K562 (cell line): Measurements from ENCODE around the gene ALOXE3. TPM values are rescaled to one million over a fixed set of nuclear protein-coding genes. Genes with fewer than 3 reads are reported as not detected.

Experiments
- ATAC-seq: fragments of 200-7000 bp; cut with Tn5 transposase; 3 replicates; pipeline ENCODE4 v1.9.1; 2020; ENCODE audit warnings: moderate library complexity
- BruUV-seq: library from RNA; stranded (reverse); fragments of 400-500 nt; replicated peaks from 2 replicates; lab custom pipeline; 2021; lab: Mats Ljungman, UMichigan
- CTCF ChIA-PET: fragments of 300-600 bp; formaldehyde crosslinking; extraction: SDS; loops from one replicate; lab custom pipeline; 2021; ENCODE audit warnings: low intra/inter-chr PET ratio; lab: Yijun Ruan, JAX
- POLR2A ChIA-PET: fragments of 300-600, 350-650 bp; sonication (Branson Sonifier 250); formaldehyde crosslinking; extraction: SDS; loops from one replicate; lab custom pipeline; 2021; ENCODE audit warnings: antibody characterized with exemption, inconsistent platforms; lab: Yijun Ruan, JAX
- DNase-seq, 4 experiments: peaks; one replicate each; pipeline versions ENCODE4 v3.0.0 to v3.0.0-alpha.2; 2011 to 2018; ENCODE audit warnings: low spot score in 3 of 4, mixed read lengths in 3 of 4; ENCODE audit errors: extremely low read depth in 1 of 4
- FAIRE-seq: peaks from 2 replicates; lab custom pipeline; 2011; peaks lifted over from hg19 to GRCh38; lab: Jason Lieb, UNC
- H2AFZ ChIP-seq: 2 replicates; pipeline ENCODE4 v1.6.0; 2011; ENCODE audit warnings: low read depth, low read length, control low read depth, inconsistent platforms
- H3K27ac ChIP-seq: fragments of 200-600 bp; 3 replicates; pipeline ENCODE4 v1.8.0; 2011; ENCODE audit warnings: low read depth, mild to moderate bottlenecking, control low read depth, inconsistent platforms, low read length, moderate library complexity, mixed read lengths; ENCODE audit errors: extremely low read depth
- H3K27me3 ChIP-seq, 2 experiments: fragments of 300-600 bp in 1 of 2; 2 replicates in 1 of 2; 3 replicates in 1 of 2; pipeline versions ENCODE4 v1.6.0 to v1.8.0; 2011; ENCODE audit warnings: inconsistent platforms in 2 of 2, low read length in 2 of 2, mild to moderate bottlenecking in 1 of 2, mixed read lengths in 1 of 2, moderate library complexity in 1 of 2; ENCODE audit not compliant: control insufficient read depth in 2 of 2, insufficient read depth in 2 of 2
- H3K36me3 ChIP-seq: fragments of 300-600 bp; 3 replicates; pipeline ENCODE4 v1.8.0; 2011; ENCODE audit warnings: mild to moderate bottlenecking, low read length, inconsistent platforms; ENCODE audit not compliant: control insufficient read depth, insufficient read depth
- H3K4me1 ChIP-seq, 2 experiments: fragments of 200-600 bp in 1 of 2; replicated peaks in 1 of 2; 2 replicates in 1 of 2; 3 replicates in 1 of 2; pipeline versions ENCODE4 v1.5.1 to v1.8.0; 2011; ENCODE audit warnings: inconsistent platforms in 2 of 2, low read length in 2 of 2, mild to moderate bottlenecking in 1 of 2, mixed read lengths in 1 of 2, moderate library complexity in 1 of 2; ENCODE audit not compliant: control insufficient read depth in 2 of 2, insufficient read depth in 2 of 2
- H3K4me2 ChIP-seq: 2 replicates; pipeline ENCODE4 v1.6.1; 2011; ENCODE audit warnings: low read length, control low read depth, inconsistent platforms, mixed read lengths; ENCODE audit not compliant: insufficient read depth
- H3K4me3 ChIP-seq: fragments of 200-600 bp; sonication (generic), shearing (Covaris generic); 2 replicates; pipeline ENCODE4 v1.5.1; 2016; ENCODE audit warnings: control low read depth, inconsistent platforms
- H3K79me2 ChIP-seq: fragments of 200-600 bp; 3 replicates; pipeline ENCODE4 v1.8.0; 2011; ENCODE audit warnings: low read length, inconsistent platforms; ENCODE audit not compliant: control insufficient read depth, insufficient read depth
- H3K9ac ChIP-seq, 2 experiments: 2 replicates each; pipeline versions ENCODE4 v1.6.0 to v1.6.1; 2011; ENCODE audit warnings: low read depth in 2 of 2, low read length in 2 of 2, control low read depth in 1 of 2, inconsistent platforms in 1 of 2, mild to moderate bottlenecking in 1 of 2, mixed read lengths in 1 of 2; ENCODE audit not compliant: insufficient read depth in 1 of 2
- H3K9me1 ChIP-seq: one replicate; pipeline ENCODE4 v1.6.0; 2011; ENCODE audit warnings: inconsistent platforms, mild to moderate bottlenecking, low read length, moderate library complexity; ENCODE audit not compliant: control insufficient read depth, insufficient read depth
- H3K9me3 ChIP-seq: replicated peaks from 2 replicates; pipeline ENCODE4 v1.5.1; 2011; ENCODE audit warnings: low read depth, low read length, inconsistent platforms; ENCODE audit not compliant: control insufficient read depth, insufficient read depth
- H4K20me1 ChIP-seq: replicated peaks from 2 replicates; pipeline ENCODE4 v1.6.1; 2011; ENCODE audit warnings: low read length, inconsistent platforms, mixed read lengths; ENCODE audit not compliant: control insufficient read depth, insufficient read depth
- CBFA2T3 ChIP-seq: fragments of 450-650 bp; IDR thresholded peaks from 2 replicates; pipeline ENCODE4 v1.6.1; 2017
- HIVEP1 ChIP-seq: fragments of 250-450 bp; sonication (Bioruptor Pico); IDR thresholded peaks from 2 replicates; pipeline ENCODE4 v1.4.0; 2020; ENCODE audit warnings: mild to moderate bottlenecking
- JUND ChIP-seq, 2 experiments: IDR thresholded peaks; 2 replicates in 1 of 2; 3 replicates in 1 of 2; pipeline ENCODE4 v1.6.1; 2011; ENCODE audit warnings: borderline replicate concordance in 2 of 2, low read depth in 2 of 2, low read length in 2 of 2, improper control_type of control experiment in 1 of 2, missing biosample characterization in 1 of 2, missing genetic modification characterization in 1 of 2, missing genetic modification reagents in 1 of 2
- KDM1A ChIP-seq, 2 experiments: fragments of 450-650 bp; IDR thresholded peaks; 2 replicates each; pipeline ENCODE4 v1.6.1; 2016; ENCODE audit warnings: mild to moderate bottlenecking in 2 of 2
- MTA1 ChIP-seq: fragments of 450-650 bp; IDR thresholded peaks from 2 replicates; pipeline ENCODE4 v1.6.1; 2017; ENCODE audit warnings: borderline replicate concordance
- NFE2 ChIP-seq: IDR thresholded peaks from 2 replicates; pipeline ENCODE4 v1.6.1; 2014; ENCODE audit warnings: antibody characterized with exemption, low read depth
- NFIC ChIP-seq: fragments of 450-650 bp; IDR thresholded peaks from 2 replicates; pipeline ENCODE4 v1.6.1; 2017; ENCODE audit warnings: mild to moderate bottlenecking, inconsistent platforms
- POLR2B ChIP-seq: fragments of 450-650 bp; IDR thresholded peaks from 2 replicates; pipeline ENCODE4 v1.6.1; 2018; ENCODE audit warnings: low read depth; ENCODE audit not compliant: partially characterized antibody
- SNIP1 ChIP-seq: fragments of 450-650 bp; IDR thresholded peaks from 2 replicates; pipeline ENCODE4 v1.7.1; 2017; ENCODE audit warnings: low read depth, mild to moderate bottlenecking
- TRIM28 ChIP-seq: fragments of 450-650 bp; IDR thresholded peaks from 2 replicates; pipeline ENCODE4 v1.6.1; 2017
- TSC22D4 ChIP-seq: fragments of 450-650 bp; IDR thresholded peaks from 2 replicates; pipeline ENCODE4 v1.6.1; 2016; ENCODE audit warnings: missing genetic modification characterization, missing biosample characterization, control low read depth
- ZBTB7A ChIP-seq: IDR thresholded peaks from 2 replicates; pipeline ENCODE4 v1.6.1; 2011; ENCODE audit warnings: low read depth, mild to moderate bottlenecking, low read length, moderate library complexity, borderline replicate concordance; ENCODE audit not compliant: control insufficient read depth
- ZNF184 ChIP-seq: sonication (generic); formaldehyde crosslinking; IDR thresholded peaks from 2 replicates; pipeline ENCODE4 v1.5.0; 2020; ENCODE audit warnings: missing genetic modification reagents
- ZNF436 ChIP-seq: fragments of 250-450, 450-650 bp; sonication (Bioruptor Pico); formaldehyde crosslinking; IDR thresholded peaks from 2 replicates; pipeline ENCODE4 v1.7.0; 2020; ENCODE audit warnings: mild to moderate bottlenecking
- ZNF766 ChIP-seq: fragments of 200-800 bp; sonication (Bioruptor generic); conservative IDR thresholded peaks from 2 replicates; pipeline ENCODE4 v1.6.1; 2016; ENCODE audit warnings: missing genetic modification characterization, missing compliant biosample characterization
- WGBS: fragments of 100-300 bp; shearing (Covaris generic); methylation state at CpG from one replicate; pipeline ENCODE4 v1.1.6; 2016; ENCODE audit warnings: low coverage, mixed read lengths; ENCODE audit not compliant: insufficient coverage; ENCODE audit errors: missing lambda C conversion rate; 5-methylcytosine and 5-hydroxymethylcytosine counted together
- in situ Hi-C: fragments of 300-500 bp; cut with MboI; formaldehyde crosslinking; loops from 4 replicates; pipeline ENCODE4 v1.15.0; 2018; ENCODE audit warnings: inconsistent platforms, mixed read lengths
- intact Hi-C: fragments of 100-400 bp; cut with micrococcal nuclease; formaldehyde crosslinking; loops from 2 replicates; pipeline ENCODE4 v1.14.2; 2022
- polyA plus RNA-seq, 8 experiments: library from polyadenylated mRNA; depleted of rRNA in 4 of 8; stranded (reverse) in 5 of 8; unstranded in 3 of 8; fragments of >200 nt; fragmentation: Nextera tagmentation in 2 of 8; fragmentation: Illumina TruSeq in 1 of 8; extraction: Ambion mirVana in 2 of 8; extraction: Trizol in 1 of 8; gene quantifications; 2 replicates each; pipeline versions ENCODE4 v1.2.1 to v1.2.3, GENCODE V29; 2011 to 2014; ENCODE audit warnings: inconsistent platforms in 1 of 8, missing spikeins in 1 of 8
- total RNA-seq, 7 experiments: library from RNA; depleted of rRNA in 6 of 7; stranded (reverse); fragments of >200 nt in 6 of 7; fragmentation: Illumina TruSeq in 2 of 7; extraction: Trizol in 2 of 7; gene quantifications; 2 replicates each; pipeline versions ENCODE4 v1.2.1 to v1.2.3, GENCODE V29; 2011 to 2021; ENCODE audit warnings: low replicate concordance in 1 of 7

ALOXE3 gene
- total and polyA plus RNA-seq, 9 of the 15 experiments (the other 6 are each of a cell fraction or from before 2014, with no cell fraction given): 0.04 TPM; not detected in 8

DNA sequence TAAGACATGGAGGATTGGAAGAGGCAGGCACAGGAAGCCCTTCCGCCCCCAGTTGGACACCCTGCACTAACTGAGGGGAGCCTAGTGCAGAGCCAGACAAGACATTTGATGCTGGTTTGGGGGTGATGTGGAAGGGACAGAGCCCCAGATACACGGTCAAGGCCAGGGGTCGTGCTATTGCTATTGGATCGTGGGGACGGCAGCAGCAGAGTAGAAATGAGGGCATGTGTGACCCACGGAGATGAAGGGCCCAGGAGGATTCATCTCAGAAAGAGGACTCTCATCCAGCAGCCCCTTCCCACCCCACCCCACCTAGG is 46.5 kb upstream of the ALOXE3 start:
- Histone ChIP-seq H3K4me2 (peak overlapping the region; percentile 59), H3K9ac (peak overlapping the region; percentile 45 to 91; a peak in 3 of 4 replicates), H3K4me1 (peaks cover 29 to 41% of the 10 kb centered on the region in 2 experiments), H3K79me2 (peaks cover 25% of the 10 kb centered on the region), H3K36me3 (peaks cover 19% of the 10 kb centered on the region; the same call in 2 of the 3 replicates), H3K9me3 (no peaks in the 10 kb centered on the region), H3K4me3 (no peak overlapping the region)
- in situ Hi-C loops: no loop called here
- no peak for DNase-seq
- WGBS: 39% methylated on average over 6 of the region's 6 CpGs
- intact Hi-C loops: no loop called here
- no peak for FAIRE-seq
- ChIA-PET POLR2A (interaction anchor here (0.6 to 1.8 kb wide), 4 partner anchors 8 to 57 kb away, joined by 3 to 31 read pairs (median 3); no protein-coding TSS in a partner anchor), CTCF (no interaction called here)
- TF ChIP-seq ZNF436 (CRISPR knock-in tag) (no peak), ZBTB7A (peak; percentile 4; the same call in 1 of the 2 replicates)
- TF ChIP-seq, all 486 proteins: peak for 1
- Histone ChIP-seq H4K20me1 (0 out of 2 replicates have a peak, but pooled peaks cover 12% of the 10 kb centered on the region), H3K27me3 (no peaks in the 10 kb centered on the region), H3K9me1 (peaks cover 5% of the 10 kb centered on the region), H3K27ac (peak overlapping the region; percentile 87), H2AFZ (peak overlapping the region; percentile 81)
- no peak for ATAC-seq
- TSS peak; percentile 79 for BruUV-seq

DNA sequence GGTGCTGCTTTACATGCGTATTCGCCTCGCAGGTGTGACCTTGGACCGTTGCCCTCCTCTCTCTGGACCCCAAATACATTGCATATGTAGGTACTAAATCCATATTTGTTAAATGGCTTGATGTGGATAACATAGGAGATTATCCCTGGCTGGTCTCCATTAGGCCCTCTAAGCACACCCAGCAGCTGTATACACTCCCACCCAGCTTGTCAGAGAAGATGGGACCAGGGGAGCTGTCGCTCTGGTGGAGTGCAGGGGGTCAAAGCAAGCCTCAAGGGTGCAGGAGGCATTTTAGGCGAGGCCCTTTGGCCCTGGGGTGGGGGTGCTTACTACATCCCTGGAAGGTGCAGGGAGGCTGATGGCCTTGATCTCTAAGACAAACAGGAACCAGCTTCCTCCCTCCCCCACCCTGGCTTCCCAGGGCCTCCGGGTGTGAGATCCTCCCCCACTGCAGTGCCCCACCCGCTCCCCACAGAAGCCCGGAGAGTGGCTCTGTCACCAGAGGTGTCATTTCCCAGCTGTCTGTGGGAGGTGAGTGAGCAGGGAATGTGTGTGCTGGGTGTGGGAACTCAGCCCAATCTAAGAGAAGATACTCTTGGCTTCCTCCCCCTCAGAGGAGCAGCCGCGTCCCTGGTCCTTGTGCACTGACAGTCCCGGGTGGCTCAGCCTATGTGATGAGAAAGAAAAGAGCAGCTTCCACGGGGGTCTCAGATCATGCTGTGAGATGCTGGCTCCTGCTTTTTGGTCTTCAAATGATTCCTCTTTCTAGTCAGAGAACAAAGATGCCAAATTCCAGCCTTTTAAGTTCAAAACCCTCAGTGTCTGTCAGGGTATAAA is 45.9 kb upstream of the ALOXE3 start:
- Histone ChIP-seq H2AFZ (peak overlapping the region; percentile 81), H3K4me3 (no peak overlapping the region; the same call in 1 of the 2 replicates), H3K4me2 (peak overlapping the region; percentile 59), H3K4me1 (peaks cover 29 to 41% of the 10 kb centered on the region in 2 experiments), H4K20me1 (0 out of 2 replicates have a peak, but pooled peaks cover 12% of the 10 kb centered on the region), H3K9me3 (no peaks in the 10 kb centered on the region), H3K9me1 (peaks cover 5% of the 10 kb centered on the region), H3K9ac (peak overlapping the region; percentile 68 to 91), H3K27me3 (no peaks in the 10 kb centered on the region), H3K79me2 (peaks cover 31% of the 10 kb centered on the region), H3K36me3 (peaks cover 24% of the 10 kb centered on the region; the same call in 2 of the 3 replicates), H3K27ac (peak overlapping the region; percentile 87)
- in situ Hi-C loops (no loop called here), intact Hi-C loops (no loop called here)
- no TSS peak for BruUV-seq
- ATAC-seq: peak; percentile 87
- WGBS: 19% methylated on average over 9 of the region's 13 CpGs
- FAIRE-seq: peak; percentile 98
- POLR2A ChIA-PET: interaction anchor here (0.6 to 1.8 kb wide), 4 partner anchors 9 to 57 kb away, joined by 3 to 31 read pairs (median 3); no protein-coding TSS in a partner anchor
- DNase-seq: peak; percentile 78 to 93 (median 82)
- CTCF ChIA-PET: no interaction called here
- no peak for TF ChIP-seq SNIP1
- TF ChIP-seq ZNF184: peak; percentile 78; the same call in 1 of the 2 replicates
- no peak for TF ChIP-seq TSC22D4 (tag)
- peak; percentile 56 for TF ChIP-seq CBFA2T3
- TF ChIP-seq NFIC: peak; percentile 56
- TF ChIP-seq JUND (IDR thresholded peaks at IDR 0.05; ENCODE audit: borderline replicate concordance, low read depth, low read length): peak; percentile 63
- no peak; the same call in 2 of the 3 replicates for TF ChIP-seq JUND (tag; IDR thresholded peaks at IDR 0.05; ENCODE audit: borderline replicate concordance, low read depth, low read length)
- TF ChIP-seq POLR2B: no peak
- TF ChIP-seq NFE2: 0 out of 2 replicates have a peak, but pooled peaks have one; percentile 6
- peak; percentile 42; the same call in 1 of the 2 replicates for TF ChIP-seq ZNF766 (CRISPR knock-in tag)
- peak; percentile 86 for TF ChIP-seq MTA1
- TF ChIP-seq HIVEP1: no peak
- TF ChIP-seq TRIM28: no peak
- peak in 1 of 2 experiments; percentile 27; a peak in 1 of 4 replicates for TF ChIP-seq KDM1A (IDR thresholded peaks at IDR 0.05)
